ENCODE results near the gene FIBCD1.
"Not testable (repeated sequence)": the region's sequence is repeated elsewhere in the genome, so short reads cannot be mapped to it uniquely, and the experiment has no call there.

The FIBCD1 gene

DNA sequence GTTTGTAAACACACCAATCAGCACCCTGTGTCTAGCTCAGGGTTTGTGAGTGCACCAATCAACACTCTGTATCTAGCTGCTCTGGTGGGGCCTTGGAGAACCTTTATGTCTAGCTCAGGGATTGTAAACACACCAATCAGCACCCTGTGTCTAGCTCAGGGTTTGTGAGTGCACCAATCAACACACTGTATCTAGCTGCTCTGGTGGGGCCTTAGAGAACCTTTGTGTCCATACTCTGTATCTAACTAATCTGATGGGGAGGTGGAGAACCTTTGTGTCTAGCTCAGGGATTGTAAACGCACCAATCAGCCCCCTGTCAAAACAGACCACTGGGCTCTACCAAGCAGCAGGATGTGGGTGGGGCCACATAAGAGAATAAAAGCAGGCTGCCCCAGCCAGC lies 28.4 kb downstream of the FIBCD1 start:
- not testable (repeated sequence) for DNase-seq (ENCODE audit: low read depth in 2 of 2, low spot score in 1 of 2)

DNA sequence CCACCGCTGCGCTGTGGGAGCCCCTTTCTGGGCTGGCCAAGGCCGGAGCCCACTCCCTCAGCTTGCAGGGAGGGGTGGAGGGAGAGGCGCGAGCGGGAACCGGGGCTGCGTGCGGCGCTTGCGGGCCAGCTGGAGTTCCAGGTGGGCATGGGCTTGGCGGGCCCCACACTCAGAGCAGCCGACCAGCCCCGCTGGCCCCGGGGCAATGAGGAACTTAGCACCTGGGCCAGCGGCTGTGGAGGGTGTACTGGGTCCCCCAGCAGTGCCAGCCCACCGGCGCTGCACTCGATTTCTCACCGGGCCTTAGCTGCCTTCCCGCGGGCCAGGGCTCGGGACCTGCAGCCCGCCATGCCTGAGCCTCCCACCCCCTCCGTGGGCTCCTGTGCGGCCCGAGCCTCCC lies 29.0 kb downstream of the FIBCD1 start:
- not testable (repeated sequence) for DNase-seq (ENCODE audit: low read depth in 2 of 2, low spot score in 1 of 2)

DNA sequence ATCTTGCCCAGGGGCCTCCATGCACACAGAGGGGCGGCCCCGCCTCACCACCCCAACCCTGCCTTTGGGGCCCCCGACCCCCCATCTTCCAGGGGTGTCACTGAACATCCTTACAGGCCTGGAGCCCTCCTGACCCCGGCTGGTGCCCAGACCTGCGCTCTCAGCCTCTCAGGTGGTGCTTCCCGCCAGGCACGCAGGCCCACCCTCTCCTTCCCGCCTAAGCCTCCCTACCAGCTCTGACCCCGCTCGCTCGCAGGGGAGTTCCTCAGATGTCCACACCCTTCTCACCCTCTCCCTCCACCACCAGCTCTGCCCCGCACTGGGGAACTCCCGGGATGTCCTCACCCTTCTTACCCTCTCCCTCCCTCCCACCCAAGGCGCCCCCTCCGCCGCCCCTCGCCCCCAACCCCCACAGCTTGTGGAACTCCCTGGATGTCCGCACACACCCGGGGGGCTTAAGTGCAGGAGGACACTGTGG lies 30.1 kb downstream of the FIBCD1 start:
- DNase-seq (ENCODE audit: low read depth in 2 of 2, low spot score in 1 of 2): no peak

DNA sequence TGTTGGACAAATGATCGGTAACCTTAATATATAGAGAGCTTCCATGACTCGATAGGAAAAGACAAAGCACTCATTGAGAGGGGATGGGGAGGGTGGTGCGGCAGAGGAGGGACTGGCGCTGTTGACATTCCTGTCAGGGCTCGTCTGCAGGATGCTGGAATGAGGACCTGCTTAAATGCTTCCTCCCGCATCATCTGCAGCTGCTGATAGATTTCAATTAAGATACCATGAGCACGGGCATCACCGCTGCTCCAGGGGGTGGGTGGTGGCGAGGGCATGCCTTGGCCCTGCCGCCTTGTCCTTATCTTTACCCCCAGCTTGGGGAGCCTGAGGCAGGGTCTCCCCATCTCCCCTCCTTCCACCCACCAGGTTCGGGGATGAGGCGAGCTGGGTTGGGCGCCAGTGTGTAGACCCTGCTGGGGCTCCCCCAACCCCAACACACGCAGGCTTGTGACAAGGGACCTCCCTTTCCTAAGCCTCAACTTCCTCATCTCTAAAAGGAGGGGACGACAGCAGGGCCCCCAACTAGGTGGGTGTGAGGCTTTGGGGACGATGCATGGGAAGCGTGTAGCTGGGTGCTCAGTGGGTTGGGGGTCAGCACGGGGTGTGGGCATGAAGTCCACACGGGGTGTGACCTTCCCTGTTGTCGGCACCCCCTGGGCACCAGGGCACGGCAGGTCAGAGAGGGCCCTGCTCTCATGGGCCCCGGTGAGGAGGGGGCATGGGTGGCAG lies 30.7 kb downstream of the FIBCD1 start:
- DNase-seq (ENCODE audit: low read depth in 2 of 2, low spot score in 1 of 2): no peak

DNA sequence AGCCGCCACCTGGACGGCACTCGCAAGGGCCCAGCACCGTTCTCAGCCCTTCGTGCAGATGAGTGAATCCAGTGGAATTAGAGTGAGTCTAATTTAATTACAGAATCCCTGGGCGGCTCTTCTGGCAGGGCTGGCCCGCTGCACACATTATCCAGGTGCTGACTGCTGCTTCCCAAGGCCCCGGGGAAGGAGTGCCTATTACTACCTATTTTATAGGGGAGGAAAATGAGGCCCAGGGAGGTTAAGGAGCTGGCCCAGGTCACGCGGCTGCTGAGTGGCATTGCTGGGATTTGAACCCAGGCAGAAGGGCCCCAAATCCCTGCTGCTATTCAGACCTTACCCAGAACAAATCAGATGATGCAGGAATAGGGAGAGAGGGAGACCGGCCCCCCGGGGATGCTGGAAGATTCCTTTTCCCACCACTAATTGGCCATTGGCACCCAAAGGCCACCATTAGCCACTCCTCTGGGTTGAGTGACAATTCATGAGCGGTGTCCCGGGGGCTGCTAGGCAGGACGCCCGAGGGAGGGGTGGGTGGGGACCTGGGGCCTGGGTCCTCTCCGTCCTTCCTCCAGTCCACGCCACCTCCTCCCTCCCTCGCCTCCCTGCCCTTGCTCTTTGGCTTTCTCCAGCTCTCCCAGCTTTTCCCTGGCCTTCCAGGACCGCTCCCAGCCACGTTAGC lies 32.2 kb downstream of the FIBCD1 start:
- no peak for DNase-seq (ENCODE audit: low read depth in 2 of 2, low spot score in 1 of 2)

DNA sequence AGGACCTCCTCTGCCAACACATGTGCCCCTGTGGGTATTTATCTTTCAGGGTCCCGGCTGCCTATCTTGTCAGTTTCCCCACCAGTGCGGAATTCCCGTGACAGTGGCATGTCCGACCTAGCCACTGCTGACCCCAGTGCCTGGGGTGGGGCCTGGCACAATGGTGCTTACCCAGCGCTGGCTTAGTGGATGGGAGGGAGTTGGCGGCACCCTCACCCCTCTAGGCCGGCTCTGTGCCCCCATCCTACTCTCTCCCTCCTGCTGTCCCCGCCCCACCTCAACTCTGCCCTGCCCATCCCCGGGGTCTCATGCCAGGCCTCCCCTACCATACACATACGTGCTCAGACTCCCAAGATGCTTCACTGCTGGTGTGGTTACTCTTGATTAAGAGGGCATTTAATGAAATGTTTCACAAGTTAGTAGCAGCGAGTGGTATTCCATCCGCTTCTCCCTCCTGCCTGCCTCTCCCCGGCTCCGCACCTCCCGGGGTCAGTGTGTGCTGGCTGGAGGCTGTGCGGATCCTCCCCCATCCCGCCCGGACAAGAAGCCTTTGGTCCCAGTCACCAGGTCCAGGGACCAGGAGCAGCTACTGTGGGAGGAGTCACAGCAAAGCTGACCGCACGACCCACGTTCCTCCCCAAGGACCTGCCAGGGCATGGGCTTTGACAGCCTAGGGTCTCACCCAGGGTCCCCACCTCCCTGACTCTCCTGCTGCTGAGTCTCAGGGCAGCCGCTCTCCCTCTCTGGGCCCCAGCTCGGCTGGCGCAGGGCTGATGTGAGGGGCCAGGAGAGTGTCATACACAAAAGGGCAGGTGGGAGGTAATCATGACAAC lies 32.9 kb downstream of the FIBCD1 start:
- DNase-seq (ENCODE audit: low read depth in 2 of 2, low spot score in 1 of 2): no peak

DNA sequence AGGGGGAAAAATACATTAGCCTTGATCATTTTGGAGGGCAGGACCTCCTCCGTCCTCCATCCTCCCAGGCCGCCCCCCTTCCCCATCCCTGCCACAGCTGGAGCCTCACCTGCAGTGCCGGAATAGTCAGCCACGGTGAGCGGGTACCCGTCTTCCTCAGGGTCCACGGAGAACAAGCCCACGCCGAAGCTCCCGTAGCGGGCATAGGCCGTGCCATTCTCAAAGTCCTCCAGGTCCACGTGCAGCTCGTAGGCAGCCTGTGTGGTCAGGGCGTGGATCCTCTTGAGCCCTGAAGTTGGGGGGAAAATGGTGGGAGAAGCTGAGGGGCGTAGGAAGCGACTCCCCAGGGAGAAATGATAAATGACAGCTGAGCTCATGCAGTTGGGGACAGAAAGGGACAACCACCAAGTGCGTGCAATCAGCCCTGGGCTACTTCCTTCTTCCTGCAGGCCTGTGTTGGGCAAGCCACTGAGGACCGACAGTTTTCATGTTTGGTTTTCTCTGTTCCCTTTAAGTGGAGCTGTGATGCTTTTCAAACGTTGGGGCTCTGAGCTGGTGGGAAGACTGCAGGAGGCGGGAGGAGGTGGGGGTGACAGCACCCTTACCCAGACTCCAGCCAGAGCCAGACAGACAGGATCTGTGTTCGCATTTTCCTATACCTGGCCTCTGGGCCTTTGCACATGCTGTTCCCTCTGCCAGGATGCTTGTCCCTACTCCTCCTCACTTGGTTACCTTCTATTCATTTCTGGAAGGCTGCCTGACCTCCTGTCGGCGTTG lies 33.7 kb downstream of the FIBCD1 start:
- DNase-seq (ENCODE audit: low read depth in 2 of 2, low spot score in 1 of 2): no peak

DNA sequence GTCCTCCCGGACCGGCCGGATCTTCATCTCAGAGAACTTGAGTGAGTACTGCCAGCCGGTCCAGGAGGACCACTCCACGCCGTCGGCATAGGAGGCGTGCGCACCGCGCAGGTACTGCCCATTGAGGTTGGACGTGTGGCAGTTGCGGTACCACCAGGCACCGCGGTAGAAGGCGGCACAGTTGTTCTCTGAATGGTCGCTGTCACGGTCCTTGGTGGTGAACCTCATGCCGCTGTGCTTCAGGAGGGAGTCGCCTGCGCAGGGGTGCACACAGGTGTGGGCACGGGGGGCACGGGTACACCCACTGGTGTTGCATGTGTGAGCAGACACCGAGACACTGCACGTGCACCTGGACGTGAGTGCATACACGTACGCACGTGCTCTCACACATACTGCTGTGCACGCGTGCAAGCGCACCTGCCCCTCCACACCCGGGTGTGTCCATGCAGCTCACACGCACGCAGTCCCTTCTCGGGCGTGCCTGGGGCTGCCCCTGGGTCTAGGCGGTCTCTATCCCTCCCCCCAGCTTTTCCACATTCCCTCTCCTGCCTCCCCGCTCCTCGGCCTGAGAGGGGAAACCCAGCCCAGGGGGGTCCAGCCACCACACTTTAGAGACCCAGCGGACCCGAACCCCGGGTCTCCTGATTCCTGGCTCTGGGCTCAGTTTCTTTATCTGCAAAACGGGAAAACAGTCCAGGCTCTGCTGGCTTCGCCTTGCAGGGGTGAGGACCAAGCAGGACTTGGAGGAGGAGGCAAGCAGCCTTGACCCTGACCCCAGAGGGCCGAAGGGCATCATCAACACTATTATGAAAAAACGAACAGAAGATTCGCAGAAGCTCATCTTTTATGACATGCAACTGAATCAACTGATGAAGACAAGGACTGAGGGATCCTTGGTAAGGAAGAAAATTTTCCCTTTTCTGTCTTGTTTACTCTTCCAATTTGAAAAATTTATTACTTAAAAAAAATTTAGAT lies 34.7 kb downstream of the FIBCD1 start:
- DNase-seq (ENCODE audit: low read depth in 2 of 2, low spot score in 1 of 2): no peak

DNA sequence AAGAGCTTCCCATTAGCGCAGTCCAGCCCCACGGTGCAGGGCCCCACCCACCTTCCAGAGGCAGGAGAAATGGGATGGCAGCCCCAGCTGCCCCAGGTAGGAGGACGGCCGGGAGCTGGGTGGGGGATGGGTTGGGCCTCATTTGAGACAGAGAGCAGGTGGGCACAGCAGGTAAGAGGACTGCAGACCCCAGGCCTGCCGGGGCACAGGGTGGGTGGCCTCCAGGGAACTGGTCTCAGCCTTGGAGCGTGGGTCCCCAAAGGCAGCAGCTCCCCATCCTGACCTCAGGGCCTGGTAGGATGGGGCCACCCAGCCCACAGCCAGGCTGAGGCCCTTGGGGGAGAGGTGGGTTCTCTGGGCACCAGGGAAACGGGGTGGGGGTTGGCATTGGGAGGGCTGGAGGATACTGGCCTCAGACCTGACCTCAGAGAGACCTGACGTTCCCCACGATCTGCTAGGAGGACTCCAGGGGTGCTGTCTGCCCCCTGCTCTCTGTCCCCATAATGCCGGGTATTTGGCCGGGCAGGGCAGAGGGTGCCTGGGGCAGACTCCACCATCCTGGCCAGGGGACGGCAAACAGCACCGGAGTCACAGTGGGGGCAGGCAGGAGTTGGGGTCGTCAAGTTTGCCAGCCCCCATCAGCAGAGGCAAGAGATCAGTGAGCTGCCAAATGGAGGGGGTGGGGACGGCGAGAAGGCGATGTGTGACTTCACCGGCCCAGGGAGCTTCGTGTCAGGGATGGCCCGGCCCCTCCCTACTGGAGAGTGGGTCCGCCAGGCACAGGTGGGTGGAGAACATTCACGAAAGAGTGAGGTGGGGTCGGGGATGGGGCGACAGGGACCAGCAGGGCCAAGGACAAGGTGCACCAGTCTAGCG lies 35.6 kb downstream of the FIBCD1 start:
- no peak for DNase-seq (ENCODE audit: low read depth in 2 of 2, low spot score in 1 of 2)

DNA sequence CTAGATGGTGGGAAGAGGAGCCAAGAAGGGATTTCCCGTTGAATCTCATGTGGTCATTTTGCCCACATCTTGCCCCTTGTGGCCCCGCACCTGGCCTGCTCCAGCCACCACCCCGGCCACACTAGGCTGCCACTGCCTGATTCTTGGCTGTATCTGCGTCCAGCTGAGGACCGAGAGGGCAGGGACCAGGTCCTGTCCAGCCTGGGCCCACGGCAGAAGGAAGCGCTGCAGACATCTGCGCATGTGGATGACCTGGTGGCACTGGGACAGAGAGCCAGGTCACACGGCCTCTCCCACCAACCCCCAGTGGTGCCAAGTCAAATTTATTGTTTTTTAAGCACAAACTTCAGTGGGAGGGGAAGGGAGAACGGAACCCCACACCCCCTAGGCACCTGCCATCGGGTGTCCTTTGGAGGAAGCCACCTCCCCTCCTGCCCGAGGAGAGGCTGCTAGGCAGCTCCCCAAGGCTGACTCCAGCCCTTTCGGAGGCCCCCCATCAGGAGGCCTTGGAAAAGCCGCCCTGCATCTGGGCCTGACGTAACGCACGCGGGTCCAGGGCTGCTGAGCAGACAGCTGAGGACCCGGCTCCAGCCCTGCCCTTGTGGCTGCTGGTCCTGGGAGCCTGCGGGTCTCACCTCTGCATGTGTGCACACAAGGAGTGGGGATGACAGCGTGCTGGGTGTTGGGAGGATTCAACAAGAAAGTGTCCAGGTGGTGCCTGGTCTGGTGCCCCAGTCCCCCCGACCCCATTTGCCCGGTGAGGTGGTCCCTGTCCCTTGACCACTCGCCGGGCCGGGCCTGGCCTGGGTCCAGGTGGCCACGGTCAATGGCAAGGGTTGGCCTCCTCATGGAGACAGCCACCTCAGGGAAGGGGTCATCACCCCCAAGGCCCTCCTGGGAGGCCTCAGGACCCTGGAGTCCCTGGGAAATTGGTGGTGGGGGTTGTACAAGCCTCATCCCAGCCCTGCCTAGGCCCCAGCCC lies 36.6 kb downstream of the FIBCD1 start:
- DNase-seq (ENCODE audit: low read depth in 2 of 2, low spot score in 1 of 2): no peak

DNA sequence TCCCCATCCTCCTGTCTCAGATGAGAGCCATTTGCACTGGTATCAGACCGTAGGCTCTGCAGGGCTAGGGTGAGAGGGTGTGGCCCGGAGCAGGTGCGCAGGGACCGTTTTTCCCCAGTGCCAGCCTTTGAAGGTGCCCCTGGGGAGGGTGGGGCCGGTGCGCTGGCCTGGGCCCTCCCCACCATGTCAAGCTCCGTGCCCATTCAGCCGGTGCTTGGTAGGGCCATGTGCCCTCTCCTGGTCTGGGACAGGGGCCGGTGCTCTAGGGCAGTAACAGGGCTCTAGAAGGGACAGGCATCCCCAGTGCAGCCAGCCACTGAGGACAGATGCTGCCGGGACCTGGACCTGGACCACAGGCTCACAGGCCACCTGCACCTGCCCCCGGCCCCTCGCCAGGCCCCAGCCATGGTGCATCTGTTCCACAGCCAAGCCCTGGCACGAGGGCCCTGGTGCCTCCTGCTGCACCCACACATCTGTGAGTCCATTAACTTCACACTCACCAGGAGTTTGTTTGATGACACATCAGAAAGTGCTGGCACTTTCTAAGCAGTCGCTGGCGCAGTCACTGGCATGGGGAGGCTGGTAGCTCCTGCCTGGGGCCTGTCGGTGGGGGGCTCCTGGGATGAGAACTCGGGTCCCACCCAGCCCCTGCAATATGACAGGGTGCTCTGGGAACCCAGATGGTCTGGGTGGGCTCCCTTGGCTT lies 37.4 kb downstream of the FIBCD1 start:
- DNase-seq (ENCODE audit: low read depth in 2 of 2, low spot score in 1 of 2): no peak

DNA sequence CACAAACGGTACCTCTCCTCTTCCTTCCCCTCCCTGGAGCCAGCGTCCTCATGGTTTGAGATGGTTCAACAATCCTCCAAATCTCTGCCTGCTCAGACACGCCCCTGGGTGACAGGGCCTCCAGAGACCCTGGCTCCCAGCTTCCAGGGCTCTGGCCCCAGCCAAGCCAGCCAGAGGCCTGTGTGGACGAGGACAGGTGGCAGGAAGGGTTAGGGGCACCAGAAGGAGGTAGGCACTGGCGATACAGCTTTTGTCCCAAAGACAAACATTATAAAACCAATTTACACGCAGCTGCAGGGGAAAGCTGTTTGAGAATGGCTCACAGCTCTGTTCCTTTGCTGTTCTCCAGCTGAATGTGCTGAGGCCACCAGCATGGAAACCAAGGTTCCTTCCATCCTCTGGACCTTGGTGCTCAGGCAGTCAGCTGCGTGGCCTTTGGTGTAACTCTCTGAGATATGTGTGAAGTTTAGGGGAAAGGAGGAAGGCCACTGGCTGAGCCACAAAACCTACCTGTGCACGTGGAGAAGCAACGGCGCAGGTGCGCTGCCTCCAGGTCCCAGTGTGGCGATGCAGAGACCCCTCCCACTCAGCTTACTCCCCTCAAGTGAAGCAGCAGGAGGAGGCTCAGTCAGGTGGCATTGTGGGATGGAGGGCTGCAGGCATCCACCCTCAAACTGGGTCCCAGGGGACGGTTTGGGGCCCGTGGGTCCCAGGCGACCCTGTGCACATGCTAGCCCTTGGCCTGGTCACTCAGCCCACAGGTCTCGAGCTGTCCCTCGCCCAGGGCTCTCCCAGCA lies 38.1 kb downstream of the FIBCD1 start:
- no peak for DNase-seq (ENCODE audit: low read depth in 2 of 2, low spot score in 1 of 2)

DNA sequence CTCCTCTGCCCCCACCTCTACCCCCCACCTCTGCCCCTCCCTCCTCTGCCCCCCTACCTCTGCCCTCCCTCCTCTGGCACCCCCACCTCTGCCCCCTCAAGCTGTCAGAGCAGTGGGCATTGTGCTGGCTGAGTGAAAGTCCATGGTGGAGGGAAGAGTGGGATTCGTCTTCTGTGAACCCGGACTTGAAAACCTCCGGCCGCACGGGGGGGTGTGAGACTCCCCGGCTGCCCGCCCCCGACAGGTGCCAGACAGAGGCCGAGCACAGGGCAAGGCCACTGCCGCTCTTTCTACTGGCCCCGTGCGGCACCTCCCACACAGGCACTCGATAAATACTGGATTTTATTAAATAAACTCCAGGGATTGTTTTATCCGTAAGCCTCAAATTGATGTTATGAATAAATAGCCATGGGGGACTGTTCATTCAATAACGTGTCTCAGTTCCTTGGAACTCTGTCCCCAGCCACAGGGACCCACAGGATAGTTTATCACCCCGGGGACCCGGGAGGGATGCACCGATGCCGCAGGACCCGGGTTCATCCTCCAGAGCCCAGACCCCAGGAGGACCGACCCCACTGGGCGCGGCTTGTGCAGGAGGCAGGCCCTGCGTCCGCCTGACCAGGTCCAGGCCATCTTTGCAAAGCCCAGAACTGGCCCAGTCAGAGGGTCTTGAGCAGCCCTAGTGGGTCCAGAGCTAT lies 39.8 kb downstream of the FIBCD1 start:
- no peak for DNase-seq (ENCODE audit: low read depth in 2 of 2, low spot score in 1 of 2)

DNA sequence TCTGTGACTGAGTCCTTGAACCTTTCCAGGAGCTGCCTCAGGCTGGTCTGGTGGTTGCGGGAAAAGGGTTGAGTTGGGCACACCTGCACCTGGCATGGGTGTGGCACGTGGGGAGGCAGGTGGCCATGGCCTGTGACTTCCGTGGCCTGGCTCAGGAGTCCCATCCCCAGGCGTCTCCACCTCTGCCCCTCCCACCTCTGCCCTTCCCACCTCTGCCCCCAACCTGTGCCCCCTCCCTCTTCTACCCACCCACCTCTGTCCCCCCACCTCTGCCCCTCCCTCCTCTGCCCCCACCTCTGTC lies 40.5 kb downstream of the FIBCD1 start:
- DNase-seq (ENCODE audit: low read depth in 2 of 2, low spot score in 1 of 2): no peak

DNA sequence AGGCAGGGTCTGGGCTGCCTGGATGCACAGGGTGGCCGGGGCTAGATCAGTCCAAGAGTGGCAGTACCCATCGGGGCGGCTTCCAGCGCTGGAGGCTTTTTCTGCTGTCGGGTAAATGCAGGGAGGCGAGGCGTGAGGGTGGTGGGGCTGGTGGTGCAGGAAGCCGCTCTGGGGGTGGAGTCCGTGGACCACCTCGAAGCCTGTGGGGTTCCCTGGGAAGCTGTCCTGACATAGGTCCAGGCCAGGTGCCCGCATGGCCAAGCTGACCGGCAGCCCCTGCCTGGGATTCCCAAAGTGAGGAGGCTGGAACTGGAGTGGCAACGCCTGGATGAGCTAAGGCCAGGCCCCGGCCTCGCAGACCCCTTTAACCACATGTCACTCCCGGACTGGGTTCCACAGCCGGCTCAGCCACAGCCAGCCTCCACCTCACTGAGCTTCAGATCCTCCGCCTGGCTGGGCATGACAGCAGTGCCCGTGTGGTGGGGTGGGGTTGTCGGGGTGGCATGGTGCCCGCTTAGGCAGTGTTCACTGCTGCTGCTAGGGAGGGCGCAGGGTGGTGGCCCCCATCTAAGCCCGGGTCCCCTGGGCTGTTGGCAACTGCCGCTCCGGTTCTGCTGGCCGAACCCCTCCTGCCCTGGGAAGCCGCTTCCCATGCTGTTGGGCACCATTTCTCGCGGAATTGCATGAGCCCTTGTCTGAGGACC lies 41.0 kb downstream of the FIBCD1 start:
- DNase-seq (ENCODE audit: low read depth in 2 of 2, low spot score in 1 of 2): no peak
